Subcutaneous adipose tissue (tissue), 4 donors: Measurements from ENCODE around the gene ONECUT3. TPM values are rescaled to one million over a fixed set of nuclear protein-coding genes. Genes with fewer than 3 reads are reported as not detected.

Source experiments
- total RNA-seq, 4 donors: library from RNA; depleted of rRNA; stranded (reverse); fragments of >200 nt; gene quantifications; one replicate each; pipeline ENCODE4 v1.1.0, GENCODE V29; 2016
- TF ChIP-seq, protein P1 (sequence below): fragments of 450-650 bp; IDR thresholded peaks from one replicate; pipeline ENCODE4 v1.5.1; 2016; ENCODE audit warnings: low read depth, mild to moderate bottlenecking, control low read depth, antibody characterized with exemption, moderate library complexity

The ONECUT3 gene
- total RNA-seq, 4 donors from 2014 or later = not detected

GRCh38 chr19:1729568-1729925 is 23.8 kb upstream of the ONECUT3 start:
- TF ChIP-seq, protein P1, sequence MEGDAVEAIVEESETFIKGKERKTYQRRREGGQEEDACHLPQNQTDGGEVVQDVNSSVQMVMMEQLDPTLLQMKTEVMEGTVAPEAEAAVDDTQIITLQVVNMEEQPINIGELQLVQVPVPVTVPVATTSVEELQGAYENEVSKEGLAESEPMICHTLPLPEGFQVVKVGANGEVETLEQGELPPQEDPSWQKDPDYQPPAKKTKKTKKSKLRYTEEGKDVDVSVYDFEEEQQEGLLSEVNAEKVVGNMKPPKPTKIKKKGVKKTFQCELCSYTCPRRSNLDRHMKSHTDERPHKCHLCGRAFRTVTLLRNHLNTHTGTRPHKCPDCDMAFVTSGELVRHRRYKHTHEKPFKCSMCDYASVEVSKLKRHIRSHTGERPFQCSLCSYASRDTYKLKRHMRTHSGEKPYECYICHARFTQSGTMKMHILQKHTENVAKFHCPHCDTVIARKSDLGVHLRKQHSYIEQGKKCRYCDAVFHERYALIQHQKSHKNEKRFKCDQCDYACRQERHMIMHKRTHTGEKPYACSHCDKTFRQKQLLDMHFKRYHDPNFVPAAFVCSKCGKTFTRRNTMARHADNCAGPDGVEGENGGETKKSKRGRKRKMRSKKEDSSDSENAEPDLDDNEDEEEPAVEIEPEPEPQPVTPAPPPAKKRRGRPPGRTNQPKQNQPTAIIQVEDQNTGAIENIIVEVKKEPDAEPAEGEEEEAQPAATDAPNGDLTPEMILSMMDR = no peak

- TF ChIP-seq, protein P1 = no peak
Measured at GRCh38 chr19:1730157-1730556, 23.1 kb upstream of the ONECUT3 start.

DNA sequence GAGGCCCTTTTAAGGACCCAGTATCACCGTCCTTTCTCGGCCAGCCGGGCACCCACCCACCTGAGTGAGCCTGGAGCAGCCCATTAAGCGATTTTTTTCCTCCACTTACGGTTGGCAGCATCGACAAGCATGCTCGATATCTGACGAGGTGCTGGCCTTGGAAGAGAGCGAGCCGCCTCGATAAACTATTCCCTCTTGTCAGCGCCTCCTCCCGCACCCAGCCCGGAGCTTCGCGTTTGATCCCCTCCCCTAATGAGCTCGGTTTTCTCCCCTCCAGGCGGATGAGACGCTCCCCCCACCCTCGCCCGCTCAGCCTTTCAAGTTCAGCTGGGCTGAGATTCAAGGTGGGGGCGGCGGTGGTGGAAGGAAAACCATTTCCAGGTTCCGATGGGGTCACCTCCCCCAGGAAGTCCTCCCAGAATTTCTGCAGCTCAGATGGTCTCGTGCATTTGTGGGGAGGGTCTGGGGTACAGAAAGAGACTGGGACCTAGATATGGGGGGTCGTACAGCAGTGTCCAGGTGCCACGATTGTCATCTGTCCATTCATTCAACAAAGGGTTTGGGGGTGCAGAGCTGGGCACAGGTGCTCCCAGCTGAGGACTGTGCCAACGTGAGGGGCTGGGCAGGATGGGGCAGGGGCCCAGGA is 18.9 kb upstream of the ONECUT3 start:
- TF ChIP-seq, protein P1 = no peak

- TF ChIP-seq, protein P1 = no peak
Measured at GRCh38 chr19:1736280-1736679, 17.0 kb upstream of the ONECUT3 start.

DNA sequence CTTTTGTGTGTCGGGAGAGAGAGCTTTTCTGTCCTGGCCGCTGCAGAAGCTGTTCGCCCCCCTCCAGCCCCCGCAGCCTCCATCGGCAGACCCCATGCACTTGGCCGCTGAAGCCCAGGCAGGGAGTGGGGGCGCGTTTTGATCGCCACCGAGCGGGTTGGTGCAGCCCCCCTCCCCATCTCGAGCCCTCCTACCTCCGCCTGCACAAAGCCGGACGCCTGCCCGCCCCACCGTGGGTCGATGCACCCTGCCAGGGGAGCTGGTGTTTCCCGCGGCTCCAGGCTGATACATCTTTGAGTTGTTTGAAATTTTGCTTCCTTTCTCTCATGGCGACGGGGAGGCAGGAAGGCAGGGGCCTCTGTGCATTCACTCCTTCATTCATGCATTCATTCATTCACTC is 16.4 kb upstream of the ONECUT3 start:
- TF ChIP-seq, protein P1 = no peak

DNA sequence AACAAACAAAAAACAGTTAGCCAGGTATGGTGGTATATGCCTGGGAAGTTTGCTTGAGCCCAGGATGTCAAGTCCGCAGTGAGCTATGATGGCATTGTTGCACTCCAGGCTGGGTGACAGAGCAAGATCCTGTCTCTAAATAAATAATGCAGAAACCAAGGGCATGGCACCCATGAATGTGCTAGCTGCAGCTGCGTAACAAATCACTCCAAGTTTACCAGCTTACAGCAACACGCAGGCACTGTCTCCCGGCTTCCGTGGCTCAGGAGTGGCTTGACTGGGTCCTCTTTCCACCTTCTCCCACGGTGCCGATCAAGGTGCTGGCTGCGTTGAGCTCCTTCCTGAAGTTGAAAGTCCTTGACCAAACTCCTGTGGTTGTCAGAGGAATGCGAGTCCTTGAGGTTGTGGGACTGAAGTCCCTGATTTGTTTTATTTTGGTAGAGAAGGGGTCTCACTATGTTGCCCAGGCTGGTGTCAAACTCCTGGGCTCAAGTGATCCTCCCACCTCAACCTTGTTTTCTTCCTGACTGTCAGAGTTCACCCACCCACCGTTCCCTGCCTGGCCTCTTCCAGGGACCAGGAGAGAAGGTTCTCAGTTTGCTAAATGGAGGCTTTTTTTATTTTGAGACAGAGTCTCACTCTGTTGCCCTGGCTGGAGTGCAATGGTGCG is 13.2 kb upstream of the ONECUT3 start:
- TF ChIP-seq, protein P1 = no peak

- TF ChIP-seq, protein P1 = no peak
Measured at GRCh38 chr19:1742989-1743696, 10.2 kb upstream of the ONECUT3 start.
